Measurements from ENCODE around the gene RAB27A. TPM values are rescaled to one million over a fixed set of nuclear protein-coding genes. Genes with fewer than 3 reads are reported as not detected.

Gene RAB27A
- total and polyA plus RNA-seq, 10 of the 15 experiments (the other 5 are each of a cell fraction or from before 2014, with no cell fraction given), result 13.3 to 139 (median 35.2) TPM

DNA sequence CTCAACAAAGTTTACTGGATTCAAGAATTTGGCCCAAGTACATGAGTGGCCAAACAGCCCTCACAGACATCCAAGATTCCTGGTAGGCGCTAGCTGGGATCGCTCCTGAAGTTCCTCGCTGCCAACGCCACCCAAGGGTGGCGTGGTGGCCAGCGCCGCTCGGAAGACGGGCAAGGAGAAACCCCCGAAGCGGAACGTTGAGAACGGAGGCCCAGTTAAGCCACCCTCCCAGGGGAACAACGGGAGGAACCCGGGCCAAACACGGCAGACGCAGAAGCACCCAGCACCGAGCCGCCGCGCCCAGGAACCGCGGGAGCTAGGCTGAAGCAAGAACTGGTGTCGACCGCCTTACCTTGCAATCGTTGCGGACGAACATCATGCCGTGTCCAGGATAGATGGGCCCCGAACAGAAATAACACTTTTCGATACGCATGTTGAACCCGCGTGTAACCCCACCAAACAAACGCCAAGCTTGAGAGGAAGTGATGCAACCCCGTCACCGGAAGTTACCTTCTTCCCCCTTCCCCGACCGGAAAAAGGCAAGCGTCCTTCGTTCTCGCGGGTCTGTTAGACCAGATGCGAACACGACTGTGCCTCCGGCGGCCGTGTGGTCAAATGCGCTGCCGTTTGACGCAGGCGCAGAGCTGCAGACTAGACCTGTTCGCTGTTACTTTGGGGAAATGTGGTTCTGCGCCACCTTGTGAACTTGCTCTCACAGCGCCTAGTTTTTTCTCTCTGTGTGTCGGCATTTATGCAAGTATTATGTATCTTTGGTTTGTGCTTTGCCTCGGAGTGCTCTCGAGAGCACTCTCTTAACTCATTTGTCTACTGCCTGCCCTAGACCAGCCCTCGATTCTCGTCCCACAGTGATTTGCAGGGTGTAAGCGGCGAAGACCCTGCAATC, 92.9 kb downstream of the RAB27A start, which contains the start of gene RSL24D1:
TSS of gene RSL24D1 (minus strand) at position 484 of the 904 bp plus-strand sequence. CDS start at position 433, 51 bp downstream.
- DNase-seq (ENCODE audit: low read depth, low spot score) (peak; percentile 97), FAIRE-seq (peak; percentile 91), ATAC-seq (peak; percentile 97)
- RAD21 ChIA-PET (ENCODE audit: unreplicated experiment), result interaction anchor here (0.6 to 1.9 kb wide), 13 partner anchors 21 to 1305 kb away, joined by 3 to 8 read pairs (median 3); partner anchors contain the start of genes CCPG1, PIERCE2, PIGB and PIGBOS1
- H3K9me3 ChIP-seq (replicated peaks; ENCODE audit: control insufficient read depth, insufficient read depth, low read length), result no peaks in the 10 kb centered on the region; the same call in 2 of the 3 replicates
- peak within 1 kb of the TSS; percentile 93 for H3K27ac ChIP-seq (ENCODE audit: control insufficient read depth, insufficient read depth)
- peak within 1 kb of the TSS; percentile 99 for H3K4me3 ChIP-seq
- in situ Hi-C loops (cut with MboI) (no loop called here), intact Hi-C loops (cut with micrococcal nuclease; ENCODE audit: unreplicated experiment) (loop anchor here (10.0 kb wide), 1 partner anchor 208 kb away; the partner anchor contains the start of genes CCPG1 and PIERCE2)
- H3K4me1 ChIP-seq (ENCODE audit: control insufficient read depth, insufficient read depth, low read length), result peaks cover 2% of the 10 kb centered on the region; the same call in 1 of the 2 replicates
- WGBS (ENCODE audit: insufficient coverage, insufficient replicate concordance, low lambda C conversion rate, missing lambda C conversion rate), result 1% methylated on average over 62 of the region's 62 CpGs
- H4K20me1 ChIP-seq (ENCODE audit: control insufficient read depth, insufficient read depth), result no peaks in the 10 kb centered on the region
- SMC1A ChIA-PET (ENCODE audit: uncharacterized antibody, unreplicated experiment), result interaction anchor here (0.6 to 2.4 kb wide), 11 partner anchors 9 to 1386 kb away, joined by 3 to 9 read pairs (median 4); no protein-coding TSS in a partner anchor
- H3K9ac ChIP-seq (ENCODE audit: control insufficient read depth, insufficient read depth, low read length), result peak within 1 kb of the TSS; percentile 98
- peak within 1 kb of the TSS; percentile 86 for H3K4me2 ChIP-seq (ENCODE audit: control insufficient read depth, insufficient read depth)
- TSS peak; percentile 76 for BruUV-seq (replicated peaks)
- no peaks in the 10 kb centered on the region for H3K27me3 ChIP-seq (replicated peaks in 1 of 2; ENCODE audit: control insufficient read depth in 2 of 2, insufficient read depth in 2 of 2, low read length in 1 of 2)
- H3K79me2 ChIP-seq (ENCODE audit: control insufficient read depth, insufficient read depth, low read length), result peaks cover 51% of the 10 kb centered on the region
- POLR2A ChIA-PET, result interaction anchor here (0.9 to 1.2 kb wide), 2 partner anchors 20 to 1220 kb away, joined by 4 to 5 read pairs; no protein-coding TSS in a partner anchor
- CTCF ChIA-PET, result interaction anchor here (0.8 to 2.6 kb wide), 16 partner anchors 11 to 1305 kb away, joined by 3 to 12 read pairs (median 4); partner anchors contain the start of genes PIGB and PIGBOS1
- peak within 1 kb of the TSS; percentile 100 for H2AFZ ChIP-seq (ENCODE audit: control insufficient read depth, low read depth, low read length)
- peaks cover 0 to 8% of the 10 kb centered on the region in 2 experiments; a peak in 1 of 4 replicates for H3K36me3 ChIP-seq (ENCODE audit: control insufficient read depth in 2 of 2, insufficient read depth in 2 of 2, low read length in 1 of 2)
- peak; percentile 69; the same call in 1 of the 2 replicates for TF ChIP-seq ZNF207 (IDR thresholded peaks at IDR 0.05; ENCODE audit: borderline replicate concordance)
- TF ChIP-seq, protein P1, sequence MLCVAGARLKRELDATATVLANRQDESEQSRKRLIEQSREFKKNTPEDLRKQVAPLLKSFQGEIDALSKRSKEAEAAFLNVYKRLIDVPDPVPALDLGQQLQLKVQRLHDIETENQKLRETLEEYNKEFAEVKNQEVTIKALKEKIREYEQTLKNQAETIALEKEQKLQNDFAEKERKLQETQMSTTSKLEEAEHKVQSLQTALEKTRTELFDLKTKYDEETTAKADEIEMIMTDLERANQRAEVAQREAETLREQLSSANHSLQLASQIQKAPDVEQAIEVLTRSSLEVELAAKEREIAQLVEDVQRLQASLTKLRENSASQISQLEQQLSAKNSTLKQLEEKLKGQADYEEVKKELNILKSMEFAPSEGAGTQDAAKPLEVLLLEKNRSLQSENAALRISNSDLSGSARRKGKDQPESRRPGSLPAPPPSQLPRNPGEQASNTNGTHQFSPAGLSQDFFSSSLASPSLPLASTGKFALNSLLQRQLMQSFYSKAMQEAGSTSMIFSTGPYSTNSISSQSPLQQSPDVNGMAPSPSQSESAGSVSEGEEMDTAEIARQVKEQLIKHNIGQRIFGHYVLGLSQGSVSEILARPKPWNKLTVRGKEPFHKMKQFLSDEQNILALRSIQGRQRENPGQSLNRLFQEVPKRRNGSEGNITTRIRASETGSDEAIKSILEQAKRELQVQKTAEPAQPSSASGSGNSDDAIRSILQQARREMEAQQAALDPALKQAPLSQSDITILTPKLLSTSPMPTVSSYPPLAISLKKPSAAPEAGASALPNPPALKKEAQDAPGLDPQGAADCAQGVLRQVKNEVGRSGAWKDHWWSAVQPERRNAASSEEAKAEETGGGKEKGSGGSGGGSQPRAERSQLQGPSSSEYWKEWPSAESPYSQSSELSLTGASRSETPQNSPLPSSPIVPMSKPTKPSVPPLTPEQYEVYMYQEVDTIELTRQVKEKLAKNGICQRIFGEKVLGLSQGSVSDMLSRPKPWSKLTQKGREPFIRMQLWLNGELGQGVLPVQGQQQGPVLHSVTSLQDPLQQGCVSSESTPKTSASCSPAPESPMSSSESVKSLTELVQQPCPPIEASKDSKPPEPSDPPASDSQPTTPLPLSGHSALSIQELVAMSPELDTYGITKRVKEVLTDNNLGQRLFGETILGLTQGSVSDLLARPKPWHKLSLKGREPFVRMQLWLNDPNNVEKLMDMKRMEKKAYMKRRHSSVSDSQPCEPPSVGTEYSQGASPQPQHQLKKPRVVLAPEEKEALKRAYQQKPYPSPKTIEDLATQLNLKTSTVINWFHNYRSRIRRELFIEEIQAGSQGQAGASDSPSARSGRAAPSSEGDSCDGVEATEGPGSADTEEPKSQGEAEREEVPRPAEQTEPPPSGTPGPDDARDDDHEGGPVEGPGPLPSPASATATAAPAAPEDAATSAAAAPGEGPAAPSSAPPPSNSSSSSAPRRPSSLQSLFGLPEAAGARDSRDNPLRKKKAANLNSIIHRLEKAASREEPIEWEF (IDR thresholded peaks at IDR 0.05; ENCODE audit: insufficient replicate concordance, low read depth, low read length), result no peak
- TF ChIP-seq ZNF24 (IDR thresholded peaks at IDR 0.05), result no peak
- no peak for TF ChIP-seq EZH2 (IDR thresholded peaks at IDR 0.05; ENCODE audit: borderline replicate concordance, control insufficient read depth, low read depth, low read length)
- TF ChIP-seq POLR2A (IDR thresholded peaks at IDR 0.05; ENCODE audit: low read depth, low read length), result peak; percentile 86
- TF ChIP-seq KDM1A (IDR thresholded peaks at IDR 0.05; ENCODE audit: borderline replicate concordance), result no peak
- TF ChIP-seq, protein P2, sequence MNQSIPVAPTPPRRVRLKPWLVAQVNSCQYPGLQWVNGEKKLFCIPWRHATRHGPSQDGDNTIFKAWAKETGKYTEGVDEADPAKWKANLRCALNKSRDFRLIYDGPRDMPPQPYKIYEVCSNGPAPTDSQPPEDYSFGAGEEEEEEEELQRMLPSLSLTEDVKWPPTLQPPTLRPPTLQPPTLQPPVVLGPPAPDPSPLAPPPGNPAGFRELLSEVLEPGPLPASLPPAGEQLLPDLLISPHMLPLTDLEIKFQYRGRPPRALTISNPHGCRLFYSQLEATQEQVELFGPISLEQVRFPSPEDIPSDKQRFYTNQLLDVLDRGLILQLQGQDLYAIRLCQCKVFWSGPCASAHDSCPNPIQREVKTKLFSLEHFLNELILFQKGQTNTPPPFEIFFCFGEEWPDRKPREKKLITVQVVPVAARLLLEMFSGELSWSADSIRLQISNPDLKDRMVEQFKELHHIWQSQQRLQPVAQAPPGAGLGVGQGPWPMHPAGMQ (IDR thresholded peaks at IDR 0.05; ENCODE audit: borderline replicate concordance), result peak; percentile 62
- TF ChIP-seq NR2C2 (IDR thresholded peaks at IDR 0.05; ENCODE audit: borderline replicate concordance, control insufficient read depth, insufficient read length, low read depth), result no peak
- no peak for TF ChIP-seq NFIC (IDR thresholded peaks at IDR 0.05; ENCODE audit: low read depth, low read length)
- 0 out of 2 replicates have a peak, but pooled peaks have one; percentile 4 for TF ChIP-seq CBX5 (IDR thresholded peaks at IDR 0.05; ENCODE audit: low read depth)
